Central memory CD8-positive, alpha-beta T cell (primary cell): Measurements from ENCODE around the gene ANKS1A.
"Not testable (repeated sequence)": the region's sequence is repeated elsewhere in the genome, so short reads cannot be mapped to it uniquely, and the experiment has no call there.

Experiments
- ATAC-seq: fragments of 150-1000 bp; cut with Tn5 transposase; replicated peaks from 2 replicates; pipeline ENCODE4 v1.10.0; 2022; ENCODE audit warnings: mild to moderate bottlenecking, moderate FRiP score, moderate number of reproducible peaks; ENCODE audit not compliant: poor library complexity, severe bottlenecking; ENCODE audit errors: extremely low read depth
- DNase-seq, 2 donors: peaks; one replicate each; pipeline ENCODE4 v3.0.0; 2021; ENCODE audit warnings: low spot score in 2 of 2
- H3K27ac Mint-ChIP-seq: one replicate; pipeline ENCODE4 v1.8.0; 2022; ENCODE audit warnings: low read depth, mild to moderate bottlenecking, moderate library complexity, mixed read lengths
- H3K27me3 Mint-ChIP-seq: one replicate; pipeline ENCODE4 v1.8.0; 2022; ENCODE audit warnings: mixed read lengths
- H3K36me3 Mint-ChIP-seq: one replicate; pipeline ENCODE4 v1.8.0; 2022; ENCODE audit warnings: mild to moderate bottlenecking, moderate library complexity, mixed read lengths; ENCODE audit not compliant: insufficient read depth
- H3K4me1 Mint-ChIP-seq: one replicate; pipeline ENCODE4 v1.8.0; 2022; ENCODE audit warnings: mixed read lengths
- H3K4me3 Mint-ChIP-seq: one replicate; pipeline ENCODE4 v1.8.0; 2022; ENCODE audit warnings: mild to moderate bottlenecking, moderate library complexity, mixed read lengths
- H3K9me3 Mint-ChIP-seq: one replicate; pipeline ENCODE4 v1.8.0; 2022; ENCODE audit warnings: mixed read lengths

Gene ANKS1A

GRCh38 chr6:35108309-35108885 lies 219.3 kb downstream of the ANKS1A start:
- no peak overlapping the region for H3K27ac Mint-ChIP-seq
- no peak for ATAC-seq
- H3K36me3 Mint-ChIP-seq = no peaks in the 10 kb centered on the region
- H3K9me3 Mint-ChIP-seq = no peaks in the 10 kb centered on the region
- H3K4me1 Mint-ChIP-seq = no peaks in the 10 kb centered on the region
- no peak for DNase-seq
- H3K4me3 Mint-ChIP-seq = no peak overlapping the region
- H3K27me3 Mint-ChIP-seq = peaks cover 43% of the 10 kb centered on the region

GRCh38 chr6:35120746-35121145 lies 231.7 kb downstream of the ANKS1A start:
- Mint-ChIP-seq H3K27me3 (peaks cover 13% of the 10 kb centered on the region), H3K36me3 (no peaks in the 10 kb centered on the region), H3K27ac (no peak overlapping the region), H3K4me3 (no peak overlapping the region), H3K4me1 (no peaks in the 10 kb centered on the region), H3K9me3 (no peaks in the 10 kb centered on the region)
- ATAC-seq (no peak), DNase-seq (no peak)

GRCh38 chr6:35124356-35124755 lies 235.3 kb downstream of the ANKS1A start:
- Mint-ChIP-seq H3K27ac (no peak overlapping the region), H3K27me3 (peaks cover 13% of the 10 kb centered on the region), H3K4me1 (no peaks in the 10 kb centered on the region), H3K9me3 (no peaks in the 10 kb centered on the region), H3K4me3 (no peak overlapping the region), H3K36me3 (no peaks in the 10 kb centered on the region)
- ATAC-seq = no peak
- no peak for DNase-seq

DNA sequence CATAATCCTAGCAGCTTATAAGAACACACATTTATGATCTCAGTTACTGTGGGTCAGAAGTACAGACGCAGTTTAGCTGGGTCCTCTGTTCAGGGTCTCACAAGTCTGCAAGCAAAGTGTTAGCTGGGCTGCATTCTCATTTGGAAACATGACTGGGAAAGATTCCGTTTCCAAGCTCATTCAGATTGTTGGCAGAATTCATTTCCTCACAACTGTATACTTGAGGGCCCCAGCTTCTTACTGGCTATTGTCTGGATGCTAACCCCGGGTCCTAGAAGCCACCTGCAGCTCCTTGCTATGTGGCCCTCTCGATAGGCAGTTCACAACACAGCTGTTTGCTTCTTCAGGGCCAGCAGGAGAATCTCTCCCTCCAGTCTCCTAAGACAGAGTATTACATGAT lies 239.0 kb downstream of the ANKS1A start:
- H3K27ac Mint-ChIP-seq = no peak overlapping the region

DNA sequence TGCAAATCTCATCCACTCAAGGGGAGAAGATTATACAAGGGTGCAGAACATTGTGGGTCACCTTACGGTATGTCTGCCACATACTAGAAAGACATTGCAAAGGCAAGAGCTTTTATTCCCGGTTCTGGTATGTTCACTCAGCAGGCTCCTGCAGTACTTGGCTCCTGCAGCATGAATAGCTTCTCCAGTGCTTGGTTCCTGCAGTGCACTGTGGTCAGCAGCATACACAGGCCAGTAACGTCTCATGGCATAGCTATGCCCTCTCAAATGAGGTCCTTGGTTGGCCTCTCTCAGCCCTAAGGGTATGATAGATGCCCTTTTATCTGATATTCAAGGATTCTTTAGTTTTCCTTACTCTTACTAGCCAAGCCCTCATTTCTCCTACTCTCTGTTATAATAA lies 239.4 kb downstream of the ANKS1A start:
- H3K4me3 Mint-ChIP-seq = no peak overlapping the region
- ATAC-seq (no peak), DNase-seq (no peak)
- peaks cover 16% of the 10 kb centered on the region for H3K27me3 Mint-ChIP-seq
- no peaks in the 10 kb centered on the region for H3K9me3 Mint-ChIP-seq
- H3K36me3 Mint-ChIP-seq = no peaks in the 10 kb centered on the region
- no peak overlapping the region for H3K27ac Mint-ChIP-seq
- H3K4me1 Mint-ChIP-seq = no peaks in the 10 kb centered on the region

More for the DNA sequence above, 239.0 kb downstream of the ANKS1A start:
- Mint-ChIP-seq H3K9me3 (no peaks in the 10 kb centered on the region), H3K36me3 (no peaks in the 10 kb centered on the region), H3K4me1 (no peaks in the 10 kb centered on the region), H3K27me3 (peaks cover 16% of the 10 kb centered on the region), H3K4me3 (no peak overlapping the region)
- no peak for ATAC-seq
- DNase-seq = no peak

- peaks cover 47% of the 10 kb centered on the region for H3K27me3 Mint-ChIP-seq
- DNase-seq (no peak), ATAC-seq (no peak)
- H3K4me1 Mint-ChIP-seq = peaks cover 12% of the 10 kb centered on the region
- H3K9me3 Mint-ChIP-seq = no peaks in the 10 kb centered on the region
- H3K36me3 Mint-ChIP-seq = no peaks in the 10 kb centered on the region
- H3K27ac Mint-ChIP-seq = no peak overlapping the region
- no peak overlapping the region for H3K4me3 Mint-ChIP-seq
Measured at GRCh38 chr6:35136185-35136584, 247.1 kb downstream of the ANKS1A start.

DNA sequence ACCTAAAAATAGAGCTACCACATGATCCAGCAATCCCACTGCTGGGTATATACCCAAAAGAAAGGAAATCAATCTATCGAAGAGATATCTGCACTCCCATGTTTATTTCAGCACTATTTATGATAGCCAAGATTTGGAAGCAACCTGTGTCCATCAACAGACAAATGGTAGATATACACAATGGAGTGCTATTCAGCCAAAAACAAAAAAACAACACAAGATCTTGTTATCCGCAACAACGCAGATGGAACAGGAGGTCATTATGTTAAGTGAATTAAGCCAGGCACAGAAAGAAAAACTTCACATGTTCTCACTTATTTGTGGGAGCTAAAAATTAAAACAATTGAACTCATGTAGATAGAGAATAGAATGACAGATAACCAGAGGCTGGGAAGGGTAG lies 249.1 kb downstream of the ANKS1A start:
- not testable (repeated sequence) for ATAC-seq, H3K9me3 Mint-ChIP-seq, H3K36me3 Mint-ChIP-seq, H3K27ac Mint-ChIP-seq, DNase-seq, H3K4me3 Mint-ChIP-seq
- Mint-ChIP-seq H3K27me3 (peaks cover 32% of the 10 kb centered on the region), H3K4me1 (peaks cover 12% of the 10 kb centered on the region)

DNA sequence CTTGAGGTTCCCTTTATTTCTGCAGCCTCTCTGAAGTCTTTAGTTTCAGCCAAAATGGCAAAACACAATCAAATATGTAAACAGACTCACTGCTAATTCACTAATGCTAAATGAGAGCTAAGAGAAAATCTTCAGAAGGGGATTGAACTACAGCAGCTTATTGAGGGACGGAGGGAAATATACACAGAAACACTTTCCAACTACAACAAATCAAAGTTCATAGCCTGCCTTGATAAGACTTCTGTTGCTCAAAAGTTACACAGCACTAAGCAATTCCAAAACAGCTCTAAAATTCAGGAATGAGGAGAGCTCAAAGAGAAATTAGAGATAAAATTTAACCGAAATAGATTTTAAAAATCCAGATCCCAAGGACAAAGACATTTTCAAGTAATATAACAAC lies 250.4 kb downstream of the ANKS1A start:
- no peaks in the 10 kb centered on the region for H3K36me3 Mint-ChIP-seq
- ATAC-seq = no peak
- no peak for DNase-seq
- peaks cover 32% of the 10 kb centered on the region for H3K27me3 Mint-ChIP-seq
- no peak overlapping the region for H3K27ac Mint-ChIP-seq
- no peaks in the 10 kb centered on the region for H3K9me3 Mint-ChIP-seq
- H3K4me1 Mint-ChIP-seq = peaks cover 12% of the 10 kb centered on the region
- H3K4me3 Mint-ChIP-seq = no peak overlapping the region

DNA sequence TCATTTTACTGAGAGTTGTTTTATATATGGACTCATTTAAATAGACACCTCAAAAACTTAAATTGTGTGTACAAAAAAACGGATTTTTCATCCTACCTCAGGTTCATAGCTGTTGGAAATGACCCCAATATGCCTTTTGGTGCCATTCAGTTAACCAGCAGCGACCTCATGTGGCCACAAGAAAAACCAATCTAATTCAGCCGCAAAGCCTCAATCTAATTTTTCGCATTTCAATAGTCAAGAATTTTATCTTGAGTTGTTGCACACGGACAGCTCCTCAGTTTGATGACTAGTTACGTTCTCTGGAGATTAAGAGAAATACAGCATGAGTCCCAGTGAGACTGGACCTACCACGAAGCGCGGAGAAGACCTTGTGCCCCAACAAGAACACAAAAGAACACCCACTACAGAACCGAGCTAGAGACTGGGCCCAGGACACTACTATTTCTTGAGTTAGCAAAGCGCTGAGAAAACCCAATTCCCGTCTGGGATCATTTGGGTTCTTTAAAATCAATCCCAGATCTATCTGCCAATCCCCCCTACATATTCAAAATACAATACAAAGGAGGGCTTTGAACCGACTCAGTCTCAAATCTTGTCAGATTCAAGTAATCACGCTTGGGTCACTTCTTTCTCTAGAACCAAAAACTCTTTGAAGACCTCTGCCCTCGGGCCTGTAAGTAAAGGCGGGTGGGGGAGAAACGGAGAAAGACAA lies 251.0 kb downstream of the ANKS1A start:
- no peak for DNase-seq
- Mint-ChIP-seq H3K4me1 (peaks cover 12% of the 10 kb centered on the region), H3K36me3 (no peaks in the 10 kb centered on the region), H3K9me3 (no peaks in the 10 kb centered on the region), H3K27ac (peak overlapping the region; percentile 76), H3K4me3 (peak overlapping the region; percentile 67), H3K27me3 (peaks cover 32% of the 10 kb centered on the region)
- no peak for ATAC-seq

DNA sequence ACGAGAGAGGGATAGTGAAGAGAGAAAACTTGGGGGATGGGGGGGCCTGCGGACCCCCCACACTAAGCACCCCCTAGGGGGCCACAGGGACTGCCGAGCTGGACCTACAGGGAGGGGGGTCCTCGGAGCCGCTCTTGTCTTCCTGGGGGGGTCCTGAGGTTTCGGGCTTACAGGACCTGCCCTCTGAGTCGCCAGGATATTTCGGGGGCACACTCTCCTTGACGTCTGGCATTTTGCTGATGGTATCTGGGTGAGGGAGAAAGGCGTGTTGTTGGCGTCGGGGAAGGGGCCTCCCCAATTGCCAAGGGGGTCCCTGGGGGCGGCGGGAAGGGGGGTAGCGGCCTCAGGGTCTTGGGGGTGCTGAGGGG lies 251.6 kb downstream of the ANKS1A start:
- H3K9me3 Mint-ChIP-seq = no peaks in the 10 kb centered on the region
- peak overlapping the region; percentile 76 for H3K27ac Mint-ChIP-seq
- no peaks in the 10 kb centered on the region for H3K36me3 Mint-ChIP-seq
- ATAC-seq (no peak), DNase-seq (no peak)
- H3K4me1 Mint-ChIP-seq = peaks cover 12% of the 10 kb centered on the region
- H3K4me3 Mint-ChIP-seq = peak overlapping the region; percentile 67
- peaks cover 32% of the 10 kb centered on the region for H3K27me3 Mint-ChIP-seq
